CD4-positive, alpha-beta T cell treated with Interleukin-1 beta for 1 hour (primary cell): ENCODE measurements around the gene KLHL28.

ENCODE experiments used
- DNase-seq, 2 donors: peaks; one replicate each; pipeline ENCODE4 v3.0.0-alpha.2; 2020 to 2022

The KLHL28 gene

DNA sequence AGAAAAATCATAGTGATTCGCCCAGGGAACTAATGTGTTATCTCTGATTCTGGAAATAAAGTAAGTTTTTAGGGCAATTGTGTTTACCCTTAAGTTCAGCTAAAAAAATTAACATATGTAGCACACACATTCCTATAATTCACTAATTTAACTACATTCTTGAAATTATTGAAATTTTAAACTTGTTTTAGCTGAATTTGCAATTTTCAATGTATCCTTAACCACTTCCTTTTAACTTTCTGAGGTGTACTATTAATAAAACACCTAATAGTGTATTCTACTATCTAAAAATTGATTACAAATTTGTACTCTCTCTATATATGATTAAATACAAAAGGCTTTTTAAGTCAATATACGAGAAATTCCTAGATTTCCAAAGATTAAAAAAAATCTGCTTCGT is 2.2 kb downstream of the KLHL28 start:
- DNase-seq = no peak

DNA sequence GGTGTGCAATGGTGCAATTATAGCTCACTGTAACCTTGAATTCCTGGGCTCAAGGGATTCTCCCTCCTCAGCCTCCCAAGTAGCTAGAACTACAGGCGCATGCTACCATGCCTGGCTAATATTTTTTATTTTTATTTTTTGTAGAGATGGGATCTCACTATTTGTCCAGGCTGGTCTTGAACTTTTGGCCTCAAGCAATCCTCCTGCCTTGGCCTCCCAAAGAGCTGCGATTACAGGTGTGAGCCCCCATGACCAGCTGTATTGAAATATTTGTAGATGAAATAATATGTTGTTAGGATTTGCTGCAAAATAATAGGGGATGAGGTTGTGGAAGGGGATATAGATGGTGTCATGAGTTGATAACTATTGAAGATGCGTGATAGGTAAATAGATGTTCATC is 4.9 kb downstream of the KLHL28 start:
- DNase-seq = no peak

DNA sequence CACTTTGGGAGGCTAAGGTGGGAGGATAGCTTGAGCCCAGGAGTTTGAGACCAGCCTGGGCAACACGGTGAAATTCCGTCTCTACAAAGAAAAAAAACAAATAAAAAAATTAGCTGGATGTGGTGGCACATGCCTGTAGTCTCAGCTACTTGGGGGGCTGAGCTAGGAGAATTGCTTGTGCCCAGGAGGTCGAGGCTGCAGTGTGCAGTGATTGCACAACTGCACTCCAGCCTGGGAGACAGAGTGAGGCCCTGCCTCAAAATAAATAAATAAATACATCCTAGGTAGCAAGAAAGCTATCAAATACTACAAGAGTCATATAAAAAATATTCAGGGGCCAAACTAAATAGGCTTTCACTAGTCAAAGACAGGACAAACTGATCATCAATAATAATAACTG is 6.2 kb downstream of the KLHL28 start:
- DNase-seq = no peak

DNA sequence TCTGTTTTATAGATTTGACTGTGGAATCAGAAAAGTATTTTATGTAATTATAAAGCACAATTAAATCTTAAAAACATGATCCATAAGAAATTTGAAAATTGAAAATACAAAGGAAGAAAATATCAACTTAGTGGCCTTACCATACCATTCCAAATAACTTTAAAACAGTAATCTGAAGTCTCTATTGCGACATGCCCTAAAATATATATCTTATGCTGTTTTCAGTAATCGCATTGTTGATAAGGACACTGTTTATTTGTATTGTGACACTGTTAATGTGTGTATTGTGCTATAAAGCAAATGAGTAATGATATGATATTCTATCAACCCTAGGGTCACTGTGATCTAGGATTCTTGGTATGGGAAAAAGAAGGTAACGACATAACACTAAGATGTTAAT is 7.0 kb downstream of the KLHL28 start:
- no peak for DNase-seq

DNA sequence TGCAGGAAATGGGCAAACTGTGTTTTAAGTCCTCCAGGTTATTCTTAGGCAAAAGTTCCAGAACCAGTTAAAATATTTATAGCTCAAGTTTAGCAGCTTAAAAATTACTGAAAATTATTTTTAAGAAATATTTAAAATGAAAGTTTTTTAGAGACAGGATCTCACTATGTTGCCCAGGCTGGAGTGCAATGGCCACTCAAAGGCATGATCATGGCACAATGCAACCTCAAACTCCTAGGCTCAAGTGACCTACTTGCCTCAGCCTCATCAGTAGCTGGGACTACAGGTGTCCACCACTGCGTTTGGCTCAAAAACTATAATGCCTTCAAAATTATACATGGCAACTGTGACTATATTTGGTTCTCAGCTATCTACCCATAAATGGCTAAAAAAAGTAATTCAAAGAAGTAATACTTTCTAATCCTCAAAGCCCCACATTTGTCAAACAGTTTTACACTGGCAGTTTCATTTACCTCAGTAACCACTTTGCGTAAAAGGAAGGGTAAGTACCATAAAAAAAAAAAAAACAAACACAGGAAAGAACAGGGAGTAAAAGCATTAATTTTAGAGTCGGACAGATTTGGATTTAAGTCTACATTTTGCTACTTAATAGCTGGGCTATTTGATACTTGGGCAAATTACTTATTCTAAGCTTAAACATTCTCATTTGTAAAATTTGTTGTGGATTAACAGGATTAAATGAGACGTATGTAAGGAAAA is 9.2 kb downstream of the KLHL28 start:
- DNase-seq = no peak

DNA sequence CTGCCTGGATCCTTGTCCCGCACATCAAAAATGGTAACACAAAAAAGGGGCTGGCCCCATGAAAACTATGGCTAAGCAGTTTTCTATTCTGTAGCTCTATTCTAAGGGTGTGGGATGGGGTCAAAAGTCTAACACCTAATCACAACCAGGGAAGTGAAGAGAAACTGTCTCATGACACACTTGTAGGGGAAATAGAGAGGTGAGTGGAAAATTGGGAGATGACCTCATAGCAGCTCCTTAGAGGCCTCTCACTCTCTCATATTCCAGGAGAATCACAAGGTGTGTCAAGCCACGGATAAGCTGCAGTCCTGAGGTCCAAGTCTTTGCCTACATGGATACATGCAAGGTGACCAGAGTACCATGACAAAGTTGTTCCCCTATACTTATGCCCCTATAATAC is 10.7 kb downstream of the KLHL28 start:
- DNase-seq = no peak

DNA sequence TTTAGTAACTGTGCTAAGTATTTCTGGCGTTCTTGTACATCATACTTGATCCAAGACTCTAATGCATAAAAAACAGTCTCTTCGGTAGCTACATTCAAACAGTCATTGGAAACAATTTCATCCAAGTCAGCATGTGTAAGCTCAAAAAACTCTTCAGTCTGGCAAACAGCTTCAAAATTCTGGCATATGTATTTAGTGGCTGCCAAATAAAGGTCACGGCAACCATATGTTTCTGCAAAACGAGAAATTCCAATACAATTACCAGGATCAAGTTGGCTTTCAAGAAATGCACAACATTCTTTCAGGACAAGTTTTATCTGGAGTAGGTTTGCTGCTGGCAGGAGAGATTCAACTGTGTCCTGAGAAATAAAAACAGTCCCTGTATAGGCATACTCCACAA is 16.5 kb downstream of the KLHL28 start:
- DNase-seq = no peak

DNA sequence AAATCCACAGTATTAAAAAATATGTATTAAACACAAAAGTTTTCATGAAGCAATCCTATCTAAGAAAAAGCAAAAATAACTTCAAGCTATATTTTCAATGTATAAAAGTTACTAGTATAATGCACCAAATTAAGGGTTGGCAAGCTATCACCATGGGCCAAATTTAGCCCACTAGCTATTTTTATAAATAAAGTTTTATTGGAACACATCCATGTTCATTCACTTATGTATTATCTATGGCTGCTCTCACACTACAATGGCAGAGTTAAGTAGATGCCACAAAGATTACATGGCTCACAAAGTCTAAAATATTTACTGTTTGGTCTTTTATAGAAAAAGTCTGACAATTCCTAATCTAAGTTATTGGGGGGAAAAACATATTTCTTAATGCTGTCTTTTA is 17.6 kb downstream of the KLHL28 start:
- no peak for DNase-seq

DNA sequence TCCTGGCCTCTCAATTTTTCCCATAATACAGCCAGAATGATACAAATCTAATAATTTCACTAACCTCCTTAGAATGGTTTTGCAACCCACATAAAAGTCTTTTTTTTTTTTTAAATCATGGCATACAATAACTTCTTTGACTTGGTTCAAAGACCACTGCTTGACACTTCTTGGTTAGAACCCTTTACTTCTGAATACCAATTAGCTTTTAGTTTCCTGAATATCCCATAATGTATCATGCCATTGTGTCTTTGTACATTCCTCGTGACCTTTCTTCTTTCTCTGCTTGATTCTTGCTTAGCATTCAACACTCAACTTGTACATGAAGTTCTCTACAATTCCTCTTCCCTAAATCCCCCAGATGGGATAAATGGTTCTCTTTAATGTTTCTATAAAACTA is 19.3 kb downstream of the KLHL28 start:
- DNase-seq = no peak

DNA sequence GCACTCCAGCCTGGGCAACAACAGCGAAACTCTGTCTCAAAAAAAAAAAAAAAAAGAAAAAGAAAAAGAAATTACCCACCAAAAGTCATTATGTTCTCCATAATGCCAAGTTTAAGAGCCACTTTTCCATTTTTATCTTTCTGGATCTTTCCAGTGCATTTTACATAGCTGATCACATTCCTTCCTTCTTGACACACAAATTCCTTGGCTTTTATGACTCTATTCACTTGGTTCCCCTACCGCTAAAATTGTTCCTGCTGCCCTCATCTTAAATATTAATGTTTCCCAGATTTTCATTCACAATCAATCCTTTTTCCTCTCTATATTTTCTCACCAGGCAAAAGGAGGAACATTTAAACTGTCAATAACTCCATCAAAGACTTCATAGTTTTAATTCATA is 20.2 kb downstream of the KLHL28 start:
- DNase-seq = no peak

DNA sequence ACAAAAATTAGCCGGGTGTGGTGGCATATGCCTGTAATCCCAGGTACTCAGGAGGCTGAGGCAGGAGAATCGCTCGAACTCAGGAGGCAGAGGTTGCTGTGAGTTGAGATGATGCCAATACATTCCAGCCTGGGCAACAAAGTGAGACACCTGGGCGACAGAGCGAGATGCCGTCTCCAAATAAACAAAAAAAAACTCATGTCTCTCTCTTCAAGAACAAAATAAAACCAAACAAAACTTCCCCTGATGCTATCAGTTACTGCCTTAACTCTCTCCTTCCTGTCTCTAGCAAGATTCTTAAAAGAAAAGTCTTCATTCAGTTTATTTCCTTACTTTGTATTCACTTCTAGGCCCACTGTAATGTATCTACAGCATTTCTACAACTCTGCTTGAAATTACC is 20.8 kb downstream of the KLHL28 start:
- no peak for DNase-seq

DNA sequence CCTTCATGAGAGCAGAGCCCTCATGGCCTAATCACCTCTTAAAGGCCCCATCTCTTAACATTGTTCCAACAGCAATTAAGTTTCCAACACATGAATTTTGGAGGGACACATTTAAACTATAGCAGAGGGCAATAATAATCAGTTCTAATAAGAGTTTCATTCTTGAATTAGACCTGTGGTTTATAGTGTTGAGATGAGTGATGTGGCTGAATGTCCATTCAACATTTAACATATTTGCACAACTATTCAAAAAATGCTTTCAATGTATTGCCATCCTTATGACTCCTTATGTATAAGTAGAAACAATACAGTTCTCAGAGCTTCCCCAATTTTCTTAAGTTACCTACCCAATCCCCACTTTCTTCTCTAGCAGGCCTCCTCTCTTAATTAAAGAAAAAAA is 21.5 kb downstream of the KLHL28 start:
- no peak for DNase-seq

DNA sequence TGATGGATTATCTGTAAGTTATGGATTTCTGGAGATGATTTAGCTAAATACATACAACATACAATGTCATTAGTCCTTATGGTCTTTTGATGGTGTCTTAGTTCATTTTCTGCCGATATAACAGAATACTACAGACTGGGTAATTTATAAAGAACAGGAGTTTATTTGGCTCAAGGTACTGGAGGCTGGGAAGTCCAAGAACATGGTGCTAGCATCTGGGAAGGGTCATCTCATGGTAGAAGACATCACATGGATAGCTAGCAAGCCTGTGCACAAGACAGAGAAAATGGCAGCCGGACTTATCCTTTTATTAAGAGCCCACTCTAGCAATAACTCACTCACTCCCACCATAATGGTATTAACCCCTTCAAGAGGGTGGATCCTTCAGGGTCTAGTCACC is 24.2 kb downstream of the KLHL28 start:
- DNase-seq = no peak

DNA sequence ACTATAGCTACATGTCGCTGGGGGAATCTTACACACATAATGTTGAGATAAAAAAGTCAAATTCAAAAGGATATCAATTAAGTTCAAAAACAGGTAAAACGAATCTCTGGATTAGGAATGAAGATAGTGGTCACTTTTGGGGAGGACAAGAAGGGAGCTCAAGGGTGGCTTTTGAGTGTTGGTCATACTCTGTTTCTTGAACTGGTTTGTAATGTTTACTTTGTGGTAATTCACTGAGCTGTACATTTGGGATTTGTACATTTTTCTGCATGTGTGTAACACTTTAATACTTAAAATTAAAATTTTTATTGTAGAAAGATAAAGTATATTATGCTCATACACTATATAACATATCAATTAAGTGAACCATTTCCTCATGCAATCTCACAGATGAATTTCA is 26.6 kb downstream of the KLHL28 start:
- DNase-seq = no peak

DNA sequence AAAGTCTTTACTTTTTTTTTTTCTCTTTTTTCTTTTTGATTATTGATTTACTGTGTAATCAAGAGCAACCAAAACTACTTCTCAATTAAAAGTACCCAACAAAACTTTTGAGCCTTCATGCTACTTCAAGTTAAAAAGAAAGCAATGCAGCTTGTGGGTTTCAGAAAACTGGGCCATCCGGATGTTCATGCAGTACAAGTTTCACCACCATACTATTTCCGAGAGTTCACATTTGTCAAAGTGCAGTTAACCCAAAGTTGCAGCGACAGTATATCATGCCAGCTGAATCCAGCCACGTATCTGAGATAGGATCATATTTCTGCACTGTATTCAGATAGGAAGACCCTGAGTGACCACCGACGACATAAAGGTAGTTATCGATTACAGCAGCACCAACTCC is 33.0 kb downstream of the KLHL28 start:
- DNase-seq = peak in 1 of 2 donors; percentile 22

DNA sequence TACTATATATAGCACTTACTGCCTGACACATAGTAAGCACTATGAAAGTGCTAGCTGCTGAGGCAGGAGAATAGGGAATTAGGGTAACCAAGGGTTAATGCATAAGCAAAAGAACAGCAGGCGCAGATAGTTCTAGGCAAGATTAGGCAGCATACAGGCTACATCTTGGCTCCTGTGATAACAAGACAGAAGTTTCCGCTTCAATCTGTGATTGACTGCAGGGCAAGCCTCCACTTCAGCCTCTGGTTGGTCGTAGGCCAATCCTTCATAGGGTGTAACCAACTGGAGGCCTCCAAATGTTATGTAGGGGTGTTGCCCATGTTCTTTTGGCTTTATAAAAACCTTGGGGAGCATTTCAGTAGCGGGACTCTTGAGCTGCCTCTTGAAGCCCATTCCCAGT is 46.9 kb downstream of the KLHL28 start:
- no peak for DNase-seq

DNA sequence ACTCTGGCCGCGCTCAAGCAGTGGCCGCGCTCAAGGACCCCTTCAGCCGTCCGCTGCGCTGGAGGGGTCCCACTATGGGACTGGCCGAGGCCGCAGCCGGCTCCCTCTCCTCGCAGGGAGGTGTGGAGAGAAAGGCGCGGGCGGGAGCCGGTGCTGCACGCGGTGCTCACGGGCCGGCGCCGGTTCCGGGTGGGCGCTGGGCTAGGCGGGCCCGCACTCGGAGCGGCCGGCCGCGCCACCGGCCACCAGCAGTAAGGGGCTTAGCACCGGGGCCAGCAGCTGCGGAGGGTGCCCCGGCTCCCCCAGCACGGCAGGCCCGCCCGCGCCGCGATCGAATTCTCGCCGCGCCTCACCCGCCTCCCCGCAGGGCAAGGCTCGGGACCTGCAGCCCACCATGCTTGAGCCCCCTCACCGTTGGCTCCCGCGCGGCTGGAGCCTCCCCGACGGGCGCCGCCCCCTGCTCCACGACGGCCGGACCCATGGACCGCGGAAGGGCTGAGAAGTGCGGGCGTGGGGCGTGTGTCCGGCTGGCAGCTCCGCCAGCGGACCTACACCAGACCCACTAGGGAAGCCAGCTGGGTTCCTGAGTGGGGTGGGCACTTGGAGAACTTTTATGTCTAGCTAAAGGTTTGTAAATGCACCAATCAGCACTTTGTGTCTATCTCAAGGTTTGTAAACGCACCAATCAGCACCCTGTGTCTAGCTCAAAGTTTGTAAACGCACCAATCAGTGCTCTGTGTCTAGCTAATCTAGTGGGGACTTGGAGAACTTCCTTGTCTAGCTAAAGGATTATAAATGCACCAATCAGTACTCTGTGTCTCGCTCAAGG is 49.5 kb downstream of the KLHL28 start:
- no peak for DNase-seq

DNA sequence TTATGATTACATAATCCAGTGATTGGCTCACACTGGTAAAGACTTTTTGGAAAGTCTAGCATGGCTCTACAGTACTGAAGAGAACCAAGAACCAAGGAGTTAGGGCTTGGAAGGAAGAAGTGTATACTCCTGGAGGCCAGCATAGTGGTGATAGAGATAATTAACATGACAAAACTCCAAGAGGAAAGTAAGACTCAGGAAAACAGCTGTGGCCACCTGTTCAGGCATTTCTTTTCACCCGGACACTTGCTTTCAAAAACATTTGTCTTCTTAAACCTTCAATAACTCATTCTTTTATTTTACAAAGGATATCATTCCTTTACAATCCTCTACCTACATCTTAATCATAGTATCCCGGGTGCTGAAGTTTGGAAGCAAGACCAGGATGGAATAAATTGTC is 50.9 kb downstream of the KLHL28 start:
- no peak for DNase-seq

DNA sequence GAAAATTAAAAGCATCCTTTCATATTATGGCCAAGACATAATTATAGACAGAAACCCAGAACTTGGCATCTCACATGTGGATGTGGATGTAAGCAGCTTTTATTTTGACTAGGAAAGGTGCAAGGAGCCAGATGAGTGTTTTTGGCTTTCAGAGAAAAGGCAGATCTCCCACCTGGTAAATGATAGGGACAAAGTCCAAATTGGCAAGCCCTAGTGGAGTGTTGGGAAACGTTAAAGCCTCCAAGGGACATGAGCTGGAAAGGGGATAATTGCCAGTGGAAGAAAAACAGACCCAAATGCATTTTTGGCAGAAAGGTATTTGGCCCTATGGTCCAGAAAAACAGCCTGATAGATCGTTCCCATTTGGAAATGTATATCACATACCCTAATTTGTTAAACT is 60.1 kb downstream of the KLHL28 start:
- no peak for DNase-seq

DNA sequence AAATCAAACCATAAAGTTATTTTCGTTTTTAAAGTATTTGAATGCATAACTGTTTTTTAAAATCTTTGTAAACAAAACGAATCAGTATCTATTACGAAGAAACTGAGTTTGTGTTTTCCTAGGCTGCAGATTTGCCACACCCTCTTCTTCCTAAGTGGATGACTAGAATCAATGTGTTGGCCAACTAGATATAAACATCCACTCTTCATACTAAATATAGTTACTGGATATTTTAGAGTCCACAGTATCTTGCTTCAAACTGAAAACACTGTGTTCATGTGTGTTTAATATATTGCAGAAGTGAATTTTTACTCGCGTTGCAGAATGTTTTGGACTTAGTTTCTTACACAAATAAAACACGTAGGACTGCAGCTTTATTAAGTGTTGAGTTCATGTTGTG is 63.2 kb downstream of the KLHL28 start:
- DNase-seq = no peak

DNA sequence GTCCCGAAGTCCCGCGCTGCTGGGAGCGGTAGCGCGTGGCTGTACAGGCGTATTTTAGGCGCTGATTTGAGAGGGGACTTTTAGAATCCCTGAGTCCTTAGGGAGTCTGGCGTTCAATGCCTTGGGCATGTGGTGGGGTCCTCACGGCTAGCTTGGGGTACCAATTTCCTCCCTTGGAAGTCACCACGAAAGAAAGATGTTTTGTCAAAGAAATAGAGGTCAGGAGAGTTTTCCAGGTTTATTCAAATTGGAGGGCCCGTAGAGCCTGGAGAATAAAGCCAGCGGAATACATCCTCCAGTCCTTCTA is 63.9 kb downstream of the KLHL28 start:
- DNase-seq = no peak

DNA sequence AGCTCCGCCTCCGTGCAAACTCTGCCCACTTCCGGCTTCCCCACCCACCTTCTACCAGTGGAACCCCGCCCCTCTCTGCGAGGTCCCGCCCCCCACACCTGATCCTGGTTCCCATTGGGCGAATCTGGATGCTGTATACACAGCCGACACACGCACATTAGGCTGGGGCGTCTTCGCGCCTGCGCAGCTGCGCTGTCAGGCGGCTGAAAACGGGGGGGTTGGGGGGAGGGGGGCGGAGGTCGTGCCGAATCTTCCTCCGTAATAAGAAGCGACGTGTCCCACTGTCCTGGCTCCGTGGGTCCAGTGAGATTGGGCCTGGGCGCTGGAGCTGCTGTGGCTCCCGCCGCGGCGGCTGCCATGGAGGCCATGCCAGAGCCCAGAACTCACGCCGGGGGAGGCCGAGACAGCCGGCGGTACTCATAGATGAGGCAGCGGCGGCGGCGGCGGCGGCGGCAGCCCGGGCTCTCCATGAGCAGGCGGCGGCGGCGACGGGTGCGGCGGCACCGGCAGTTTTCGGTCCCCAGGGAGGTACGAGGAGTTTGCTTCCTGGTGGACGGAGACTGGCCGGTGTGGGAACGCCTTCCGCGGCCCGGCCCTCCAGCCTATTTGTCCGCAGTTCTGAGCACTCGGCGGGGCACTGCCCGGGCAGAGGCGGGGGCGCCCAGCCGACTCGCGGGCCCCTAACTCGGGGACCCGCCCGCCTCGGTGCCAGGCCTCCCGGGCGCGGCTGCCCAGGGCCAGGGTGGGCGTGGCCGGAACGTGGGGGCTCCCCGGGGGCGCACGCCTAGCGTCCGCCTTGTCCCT is 64.5 kb downstream of the KLHL28 start:
- peak; percentile 98 to 99 for DNase-seq

DNA sequence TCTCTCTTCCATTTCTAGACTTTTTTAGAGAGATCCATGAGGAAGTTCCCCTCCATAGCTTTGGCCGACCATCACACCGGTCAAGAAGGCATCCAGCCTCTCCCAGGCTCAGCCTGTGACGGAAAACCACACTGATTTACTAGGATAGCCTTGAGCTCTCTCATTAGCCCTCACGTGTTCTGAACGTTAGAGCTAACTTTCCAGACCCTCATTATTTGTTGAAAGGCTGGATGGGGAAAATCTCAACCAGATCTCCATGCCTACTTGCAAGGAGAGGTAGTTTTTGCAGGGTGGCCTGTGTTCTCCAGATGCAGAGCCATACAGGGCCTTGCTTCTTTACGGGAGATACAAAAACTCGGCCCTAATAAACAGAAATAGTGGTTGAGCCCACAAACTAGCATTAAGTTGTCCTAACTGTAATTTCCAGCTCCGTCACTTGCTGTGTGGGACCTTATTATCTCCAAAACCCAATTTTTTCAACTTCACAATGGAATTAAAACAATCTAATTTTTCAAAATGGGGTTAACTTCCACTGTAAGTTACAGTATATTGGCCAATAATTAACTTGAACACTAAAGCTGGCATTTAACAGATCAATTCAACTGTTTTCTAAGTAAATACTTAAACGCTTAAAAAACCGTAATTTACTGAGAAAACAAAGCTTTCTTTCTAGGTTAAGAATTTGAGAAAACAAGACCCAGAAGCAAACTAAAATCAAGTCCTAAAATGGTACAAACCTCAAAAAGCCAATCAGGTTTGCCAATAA is 65.3 kb downstream of the KLHL28 start:
- DNase-seq = no peak
